Measurements from ENCODE around the gene PEX5L.

GRCh38 chr3:179809639-179810038 is 227.1 kb downstream of the PEX5L start:
- TF ChIP-seq POLR2AphosphoS5 (IDR thresholded peaks at IDR 0.05), result no peak
- TF ChIP-seq CTCF (IDR thresholded peaks at IDR 0.05), result no peak
- TF ChIP-seq POLR2A (IDR thresholded peaks at IDR 0.05), result no peak
